Endothelial cell of umbilical vein (primary cell): ENCODE results near the gene SMC1B. TPM values are rescaled to one million over a fixed set of nuclear protein-coding genes. Genes with fewer than 3 reads are reported as not detected.

Experiments
- BruUV-seq: library from RNA; stranded (reverse); fragments of 400-500 nt; replicated peaks from 2 replicates; lab custom pipeline; 2021; lab: Mats Ljungman, UMichigan
- CTCF ChIA-PET: fragments of 300-600, 350-600 bp; sonication (Branson Sonifier 250); formaldehyde crosslinking; loops from one replicate; lab custom pipeline; 2021; ENCODE audit warnings: antibody characterized with exemption, inconsistent platforms; lab: Charles Lee
- POLR2A ChIA-PET: fragments of 300-600, 350-600 bp; sonication (Branson Sonifier 250); formaldehyde crosslinking; loops from one replicate; lab custom pipeline; 2021; ENCODE audit warnings: antibody characterized with exemption, inconsistent platforms; lab: Charles Lee
- DNase-seq: peaks from one replicate; pipeline ENCODE4 v3.0.0-alpha.2; 2011; ENCODE audit warnings: low read depth, low spot score
- FAIRE-seq: peaks from 2 replicates; lab custom pipeline; 2011; peaks lifted over from hg19 to GRCh38; lab: Jason Lieb, UNC
- H2AFZ ChIP-seq: 2 replicates; pipeline ENCODE4 v1.6.0; 2012; ENCODE audit warnings: low read depth, low read length, control low read depth, inconsistent platforms
- H3K27ac ChIP-seq: 2 replicates; pipeline ENCODE4 v1.5.1; 2011; ENCODE audit warnings: low read depth, mild to moderate bottlenecking, control low read depth, low read length, moderate library complexity; ENCODE audit not compliant: insufficient read depth
- H3K27me3 ChIP-seq, 2 experiments: 2 replicates each; pipeline versions ENCODE4 v1.6.0 to v1.6.1; 2011; ENCODE audit warnings: low read length in 2 of 2, mixed read lengths in 1 of 2; ENCODE audit not compliant: control insufficient read depth in 2 of 2, insufficient read depth in 2 of 2
- H3K36me3 ChIP-seq, 2 experiments: 2 replicates in 1 of 2; 3 replicates in 1 of 2; pipeline ENCODE4 v1.5.1; 2011; ENCODE audit warnings: low read length in 2 of 2, mild to moderate bottlenecking in 1 of 2, moderate library complexity in 1 of 2; ENCODE audit not compliant: control insufficient read depth in 2 of 2, insufficient read depth in 2 of 2; ENCODE audit errors: extremely low read depth in 1 of 2
- H3K4me1 ChIP-seq: 3 replicates; pipeline ENCODE4 v1.5.1; 2011; ENCODE audit warnings: mild to moderate bottlenecking, low read length; ENCODE audit not compliant: control insufficient read depth, insufficient read depth; ENCODE audit errors: extremely low read depth
- H3K4me2 ChIP-seq: 2 replicates; pipeline ENCODE4 v1.6.1; 2011; ENCODE audit warnings: low read length, control low read depth, mixed read lengths; ENCODE audit not compliant: insufficient read depth
- H3K4me3 ChIP-seq, 3 experiments: fragments of 200-600 bp in 1 of 3; sonication (generic), shearing (Covaris generic) in 1 of 3; replicated peaks in 1 of 3; 2 replicates each; pipeline ENCODE4 v1.5.1; 2011 to 2016; ENCODE audit warnings: control low read depth in 3 of 3, low read length in 3 of 3, mild to moderate bottlenecking in 2 of 3, inconsistent platforms in 1 of 3, low read depth in 1 of 3, moderate library complexity in 1 of 3; ENCODE audit not compliant: insufficient read depth in 1 of 3
- H3K79me2 ChIP-seq: 2 replicates; pipeline ENCODE4 v1.6.0; 2012; ENCODE audit warnings: low read length, inconsistent platforms; ENCODE audit not compliant: control insufficient read depth, insufficient read depth
- H3K9ac ChIP-seq: replicated peaks from 2 replicates; pipeline ENCODE3; 2011; ENCODE audit warnings: low read length, control low read depth; ENCODE audit not compliant: insufficient read depth; ENCODE audit errors: extremely low read depth
- H3K9me1 ChIP-seq: replicated peaks from 3 replicates; pipeline ENCODE4 v1.6.0; 2011; ENCODE audit warnings: mild to moderate bottlenecking, low read length; ENCODE audit not compliant: control insufficient read depth, insufficient read depth; ENCODE audit errors: extremely low read depth
- H3K9me3 ChIP-seq: replicated peaks from 2 replicates; pipeline ENCODE4 v1.5.1; 2012; ENCODE audit warnings: low read length, inconsistent platforms; ENCODE audit not compliant: control insufficient read depth, insufficient read depth
- H4K20me1 ChIP-seq: replicated peaks from 2 replicates; pipeline ENCODE3; 2011; ENCODE audit warnings: mild to moderate bottlenecking, low read length; ENCODE audit not compliant: control insufficient read depth, insufficient read depth; ENCODE audit errors: extremely low read depth
- CTCF ChIP-seq, 2 donors: IDR thresholded peaks; 1 replicate in 1 of 2; 2 replicates in 1 of 2; pipeline ENCODE4 v1.5.1; 2011; ENCODE audit warnings: low read length in 2 of 2, mild to moderate bottlenecking in 2 of 2, moderate library complexity in 2 of 2, control low read depth in 1 of 2, inconsistent platforms in 1 of 2, low read depth in 1 of 2; ENCODE audit not compliant: insufficient read depth in 1 of 2; ENCODE audit errors: extremely low read depth in 1 of 2
- FOS ChIP-seq: IDR thresholded peaks from 2 replicates; pipeline ENCODE4 v1.6.1; 2011; ENCODE audit warnings: mild to moderate bottlenecking, low read length, moderate library complexity, borderline replicate concordance; ENCODE audit not compliant: insufficient read depth
- JUN ChIP-seq: IDR thresholded peaks from 2 replicates; pipeline ENCODE4 v1.6.1; 2011; ENCODE audit warnings: borderline replicate concordance, low read depth; ENCODE audit not compliant: insufficient read length, insufficient read depth
- MAX ChIP-seq: IDR thresholded peaks from 2 replicates; pipeline ENCODE4 v1.6.1; 2011; ENCODE audit not compliant: insufficient read depth, insufficient read length
- MYC ChIP-seq: IDR thresholded peaks from one replicate; pipeline ENCODE4 v1.6.1; 2011; ENCODE audit warnings: mild to moderate bottlenecking, low read depth, low read length
- POLR2AphosphoS5 ChIP-seq: IDR thresholded peaks from 2 replicates; pipeline ENCODE4 v1.6.1; 2012; ENCODE audit warnings: low read depth, mild to moderate bottlenecking, control low read depth, low read length, moderate library complexity; ENCODE audit not compliant: insufficient read depth
- dilution Hi-C: fragments of 300-500 bp; cut with MboI; formaldehyde crosslinking; loops from one replicate; pipeline ENCODE4 v1.15.0; 2019; ENCODE audit warnings: low sequenced_read_pairs; ENCODE audit not compliant: extremely low pct_ligation_motif_present
- intact Hi-C: fragments of 100-400 bp; cut with micrococcal nuclease; formaldehyde crosslinking; loops from one replicate; pipeline ENCODE4 v1.10.0; 2022
- polyA plus RNA-seq, 4 experiments: library from polyadenylated mRNA; depleted of rRNA in 3 of 4; stranded (reverse) in 3 of 4; unstranded in 1 of 4; fragments of >200 nt; gene quantifications; 2 replicates each; pipeline versions ENCODE4 v1.2.1 to v1.2.3, GENCODE V29; 2011 to 2012; ENCODE audit warnings: missing spikeins in 1 of 4
- total RNA-seq: library from RNA; stranded (reverse); gene quantifications from 2 replicates; pipeline ENCODE4 v1.2.3, GENCODE V29; 2021

Gene SMC1B
- total and polyA plus RNA-seq, 2 donors (not counting 3 experiments of a cell fraction or from before 2014, with no cell fraction given), result 0.07 TPM; not detected in 1

- Histone ChIP-seq H2AFZ (no peak overlapping the region), H3K27ac (no peak overlapping the region), H3K36me3 (peaks cover 7 to 30% of the 10 kb centered on the region in 2 experiments), H3K4me3 (no peak overlapping the region), H3K79me2 (no peaks in the 10 kb centered on the region), H3K9me1 (no peaks in the 10 kb centered on the region), H3K4me2 (no peak overlapping the region), H3K4me1 (peaks cover 2% of the 10 kb centered on the region), H3K9me3 (no peaks in the 10 kb centered on the region), H3K9ac (no peak overlapping the region), H4K20me1 (no peaks in the 10 kb centered on the region), H3K27me3 (no peaks in the 10 kb centered on the region)
- no TSS peak for BruUV-seq
- dilution Hi-C loops (no loop called here), intact Hi-C loops (no loop called here)
- POLR2A ChIA-PET, result no interaction called here
- DNase-seq, result no peak
- TF ChIP-seq CTCF (IDR thresholded peaks at IDR 0.05; ENCODE audit: extremely low read depth in 1 of 2, insufficient read depth in 1 of 2, low read depth in 1 of 2, low read length in 2 of 2), result no peak
- TF ChIP-seq MAX, result no peak
- TF ChIP-seq FOS, result no peak
- TF ChIP-seq POLR2AphosphoS5, result no peak
- TF ChIP-seq JUN, result no peak
- CTCF ChIA-PET, result interaction anchor here (2.2 kb wide), 1 partner anchor 13 kb away, joined by 4 read pairs; no protein-coding TSS in a partner anchor
- no peak for FAIRE-seq
Observed at GRCh38 chr22:45330548-45330947, 82.9 kb downstream of the SMC1B start.

GRCh38 chr22:45329530-45329936, 83.9 kb downstream of the SMC1B start:
- TF ChIP-seq MYC, result no peak
- Histone ChIP-seq H2AFZ (no peak overlapping the region), H4K20me1 (no peaks in the 10 kb centered on the region), H3K4me2 (no peak overlapping the region), H3K9me1 (no peaks in the 10 kb centered on the region), H3K27ac (no peak overlapping the region), H3K4me1 (no peaks in the 10 kb centered on the region), H3K9ac (no peak overlapping the region), H3K9me3 (no peaks in the 10 kb centered on the region), H3K36me3 (peaks cover 4 to 32% of the 10 kb centered on the region in 2 experiments), H3K27me3 (no peaks in the 10 kb centered on the region), H3K4me3 (no peak overlapping the region), H3K79me2 (no peaks in the 10 kb centered on the region)
- FAIRE-seq (no peak), DNase-seq (no peak)
- POLR2A ChIA-PET, result no interaction called here
- dilution Hi-C loops (no loop called here), intact Hi-C loops (no loop called here)
- BruUV-seq, result no TSS peak
- CTCF ChIA-PET, result no interaction called here
